Measurements from ENCODE around the gene MAB21L3. TPM values are rescaled to one million over a fixed set of nuclear protein-coding genes. Genes with fewer than 3 reads are reported as not detected.

Gene MAB21L3
- total RNA-seq, 4 donors from 2014 or later = 12.0 to 22.7 (median 19.6) TPM

DNA sequence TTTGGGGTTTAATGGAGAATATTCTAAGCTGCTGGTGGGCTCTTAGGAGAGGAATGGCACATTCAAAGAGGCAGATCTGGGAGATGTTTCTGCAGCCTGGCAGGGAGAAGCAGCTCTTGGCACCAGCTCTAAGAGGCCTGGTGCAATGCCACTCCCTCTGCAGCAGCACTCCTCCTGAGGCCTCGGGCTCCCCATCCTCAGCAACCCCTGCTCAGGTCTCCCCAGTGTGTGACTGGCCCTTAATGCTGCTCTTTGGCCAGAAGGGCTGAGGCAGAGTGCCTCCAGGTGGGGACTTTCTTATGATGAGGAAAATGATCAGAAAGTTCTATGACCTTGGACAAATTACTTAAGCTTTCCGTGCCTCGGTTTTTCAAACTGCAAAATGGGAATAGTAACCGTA lies 55.5 kb downstream of the MAB21L3 start:
- intact Hi-C loops (cut with DNase I) = no loop called here
- peaks cover 14 to 55% (median 15%) of the 10 kb centered on the region in 3 donors for H3K4me1 ChIP-seq
- no peaks in the 10 kb centered on the region for H3K36me3 ChIP-seq
- H3K4me3 ChIP-seq = no peak overlapping the region
- peak overlapping the region in 2 of 4 donors; percentile 26 to 40 for H3K27ac ChIP-seq
- DNase-seq = no peak
- no peaks in the 10 kb centered on the region for H3K9me3 ChIP-seq
- no peaks in the 10 kb centered on the region for H3K27me3 ChIP-seq
- TF ChIP-seq POLR2A (IDR thresholded peaks at IDR 0.05) = no peak
- TF ChIP-seq, protein P1, sequence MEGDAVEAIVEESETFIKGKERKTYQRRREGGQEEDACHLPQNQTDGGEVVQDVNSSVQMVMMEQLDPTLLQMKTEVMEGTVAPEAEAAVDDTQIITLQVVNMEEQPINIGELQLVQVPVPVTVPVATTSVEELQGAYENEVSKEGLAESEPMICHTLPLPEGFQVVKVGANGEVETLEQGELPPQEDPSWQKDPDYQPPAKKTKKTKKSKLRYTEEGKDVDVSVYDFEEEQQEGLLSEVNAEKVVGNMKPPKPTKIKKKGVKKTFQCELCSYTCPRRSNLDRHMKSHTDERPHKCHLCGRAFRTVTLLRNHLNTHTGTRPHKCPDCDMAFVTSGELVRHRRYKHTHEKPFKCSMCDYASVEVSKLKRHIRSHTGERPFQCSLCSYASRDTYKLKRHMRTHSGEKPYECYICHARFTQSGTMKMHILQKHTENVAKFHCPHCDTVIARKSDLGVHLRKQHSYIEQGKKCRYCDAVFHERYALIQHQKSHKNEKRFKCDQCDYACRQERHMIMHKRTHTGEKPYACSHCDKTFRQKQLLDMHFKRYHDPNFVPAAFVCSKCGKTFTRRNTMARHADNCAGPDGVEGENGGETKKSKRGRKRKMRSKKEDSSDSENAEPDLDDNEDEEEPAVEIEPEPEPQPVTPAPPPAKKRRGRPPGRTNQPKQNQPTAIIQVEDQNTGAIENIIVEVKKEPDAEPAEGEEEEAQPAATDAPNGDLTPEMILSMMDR (IDR thresholded peaks at IDR 0.05) = no peak
- 80 to 92% methylated on average over 3 to 4 of the region's 4 CpGs for WGBS, 2 donors

DNA sequence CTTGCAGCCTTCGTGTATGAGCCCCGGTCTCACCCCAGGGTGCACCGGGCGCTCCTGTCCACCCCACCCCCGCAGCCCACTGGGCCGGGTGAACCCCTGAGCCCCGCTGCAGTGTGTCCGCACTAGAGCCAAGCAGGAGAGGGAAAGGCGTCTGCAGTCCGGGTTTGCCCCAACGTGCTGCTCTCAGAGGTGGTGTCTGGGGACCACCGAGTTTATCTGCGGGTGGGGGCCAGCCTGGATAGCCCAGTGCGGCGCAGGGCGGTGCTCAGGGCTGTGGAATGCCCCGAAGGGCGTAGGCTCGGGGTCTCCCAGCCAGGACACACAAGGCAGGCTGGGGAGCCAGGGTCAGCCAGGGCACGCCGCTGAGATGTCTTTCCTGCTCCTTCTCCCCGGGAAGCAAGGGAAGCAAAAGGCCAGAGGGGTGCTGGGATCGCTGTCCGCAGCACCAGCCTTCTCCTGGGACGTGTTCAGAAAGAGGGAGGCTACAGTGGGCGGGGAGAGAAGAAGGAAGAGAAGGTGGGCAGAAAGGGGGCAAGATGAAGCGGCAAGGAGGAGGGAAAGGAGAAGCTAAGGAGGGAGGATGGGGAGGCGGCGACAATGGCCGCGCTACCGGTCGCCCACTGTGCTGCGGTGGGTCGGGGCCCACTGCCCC lies 56.6 kb downstream of the MAB21L3 start:
- H3K27ac ChIP-seq = peak overlapping the region; percentile 59 to 83 (median 73)
- no peak for DNase-seq
- WGBS, 2 donors = 5 to 8% methylated on average over 13 to 16 of the region's 35 CpGs
- H3K9me3 ChIP-seq = no peaks in the 10 kb centered on the region
- peak overlapping the region; percentile 37 to 74 (median 63) for H3K4me3 ChIP-seq
- H3K36me3 ChIP-seq = no peaks in the 10 kb centered on the region
- H3K4me1 ChIP-seq = peaks cover 14 to 55% (median 15%) of the 10 kb centered on the region in 3 donors
- no peaks in the 10 kb centered on the region for H3K27me3 ChIP-seq
- intact Hi-C loops (cut with DNase I) = no loop called here
- TF ChIP-seq, protein P1 (IDR thresholded peaks at IDR 0.05) = no peak
- TF ChIP-seq POLR2A (IDR thresholded peaks at IDR 0.05) = no peak

DNA sequence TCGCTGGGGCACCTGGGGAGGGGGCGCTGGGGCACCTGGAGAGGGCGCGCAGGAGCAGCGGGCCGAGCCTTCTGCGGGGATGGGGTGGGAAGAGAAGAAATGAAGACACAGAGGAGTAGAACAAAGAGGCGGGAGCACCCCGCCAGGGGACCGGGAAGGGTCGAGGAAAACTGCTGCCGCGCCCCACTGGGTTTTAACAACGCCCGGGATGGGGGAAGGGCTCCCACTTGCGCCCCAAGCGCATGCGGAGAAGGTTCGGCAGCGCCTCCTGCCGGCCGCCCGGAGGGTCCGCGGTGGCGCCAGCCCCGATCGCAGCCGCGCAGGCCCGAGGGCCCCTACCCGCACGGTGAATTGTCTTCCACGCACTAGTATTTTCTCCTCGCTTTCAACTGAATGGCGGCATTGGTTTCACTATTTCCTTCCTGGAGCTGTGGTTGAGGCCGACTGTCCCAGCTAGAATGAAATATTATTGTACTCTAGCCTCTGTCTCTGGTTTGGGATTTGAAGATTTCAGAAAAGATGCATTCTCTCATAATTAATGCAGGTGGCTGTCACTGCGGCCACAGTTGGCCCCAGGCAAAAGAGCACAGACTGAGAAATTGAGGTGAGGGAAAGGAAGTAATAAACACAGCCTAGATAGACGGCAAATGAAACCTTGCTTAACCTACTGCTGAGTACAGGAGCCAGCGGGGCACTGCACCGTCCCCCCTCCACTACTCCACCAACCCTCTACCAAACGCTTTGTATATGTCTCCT lies 57.3 kb downstream of the MAB21L3 start:
- TF ChIP-seq, protein P1 (IDR thresholded peaks at IDR 0.05) = peak; percentile 85 to 94 (median 90)
- no peak for TF ChIP-seq POLR2A (IDR thresholded peaks at IDR 0.05)
- DNase-seq = peak; percentile 9
- H3K27ac ChIP-seq = peak overlapping the region; percentile 59 to 83 (median 73)
- peak overlapping the region; percentile 37 to 74 (median 63) for H3K4me3 ChIP-seq
- intact Hi-C loops (cut with DNase I) = no loop called here
- no peaks in the 10 kb centered on the region for H3K36me3 ChIP-seq
- no peaks in the 10 kb centered on the region for H3K27me3 ChIP-seq
- H3K9me3 ChIP-seq = no peaks in the 10 kb centered on the region
- H3K4me1 ChIP-seq = peaks cover 14 to 55% (median 15%) of the 10 kb centered on the region in 3 donors
- 10 to 11% methylated on average over 32 to 33 of the region's 42 CpGs for WGBS, 2 donors

DNA sequence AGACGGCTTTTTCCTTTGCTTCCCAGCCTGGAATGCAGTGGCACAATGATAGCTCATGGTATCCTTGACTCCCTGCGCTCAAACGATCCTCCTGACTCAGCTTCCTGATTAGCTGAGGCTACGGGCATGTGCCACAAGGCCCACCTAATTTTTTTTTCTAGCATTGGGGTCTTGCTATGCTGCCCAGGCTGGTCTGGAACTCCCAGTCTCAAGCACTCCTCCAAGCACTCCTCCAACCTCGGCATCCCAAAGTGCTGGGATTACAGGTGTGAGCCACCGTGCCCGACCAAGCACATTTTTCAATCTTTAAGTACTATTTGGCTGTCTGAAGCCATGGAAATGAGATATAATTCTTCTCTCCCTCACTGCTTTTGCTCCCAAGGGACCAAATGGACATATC lies 58.7 kb downstream of the MAB21L3 start:
- Histone ChIP-seq H3K27ac (no peak overlapping the region), H3K36me3 (no peaks in the 10 kb centered on the region), H3K27me3 (no peaks in the 10 kb centered on the region), H3K4me1 (peaks cover 14 to 44% (median 15%) of the 10 kb centered on the region in 3 donors), H3K4me3 (no peak overlapping the region), H3K9me3 (no peaks in the 10 kb centered on the region)
- intact Hi-C loops (cut with DNase I) = no loop called here
- TF ChIP-seq, protein P1 (IDR thresholded peaks at IDR 0.05) = no peak
- no peak for TF ChIP-seq POLR2A (IDR thresholded peaks at IDR 0.05)
- 79 to 92% methylated on average over 6 to 7 of the region's 7 CpGs for WGBS, 2 donors
- DNase-seq = no peak
